DMS153 (cell line): ENCODE data around the gene ATP5F1A.

Source experiments
- DNase-seq: peaks from one replicate; lab custom pipeline; 2025; lab: John Stamatoyannopoulos, UW

Gene ATP5F1A

DNA sequence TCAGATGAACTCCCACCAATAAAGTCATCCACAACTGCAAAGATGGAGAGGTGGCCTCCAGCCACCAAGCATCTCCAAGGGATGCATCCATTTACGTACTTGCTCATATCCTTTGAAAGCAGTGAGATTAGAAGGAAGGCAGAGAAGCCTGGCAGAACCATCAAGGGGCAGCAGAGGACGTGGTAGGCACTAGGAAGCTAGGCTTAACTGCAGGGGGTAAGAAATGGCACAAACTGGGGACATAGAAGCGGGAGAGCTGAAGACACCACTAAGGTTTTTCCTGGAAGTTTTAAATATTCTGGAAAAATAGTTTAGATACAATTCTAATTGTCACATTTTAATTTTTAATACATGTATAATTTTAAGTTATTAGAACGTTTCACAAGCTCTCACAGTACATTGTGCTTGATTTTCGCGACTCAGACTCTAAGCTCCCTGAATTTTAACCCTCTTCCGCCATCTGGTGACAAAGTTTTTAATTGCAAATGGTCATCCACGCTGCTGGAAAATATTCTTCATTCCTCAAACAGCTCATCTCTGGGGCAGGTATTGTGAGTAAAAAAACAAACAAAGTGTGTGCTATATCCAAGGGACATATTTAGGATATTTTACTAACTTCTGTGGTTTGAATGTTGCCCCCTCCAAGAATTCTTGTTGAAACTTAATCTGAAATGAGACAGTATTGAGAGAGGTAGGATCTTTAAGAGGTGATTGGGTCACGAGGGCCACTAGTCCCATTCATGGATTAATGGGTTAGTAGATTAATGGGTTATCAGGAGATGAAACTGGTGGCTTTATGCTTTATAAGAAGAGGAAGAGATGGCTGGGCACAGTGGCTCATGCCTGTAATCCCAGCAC lies 24.4 kb downstream of the ATP5F1A start:
- peak; percentile 20 for DNase-seq

DNA sequence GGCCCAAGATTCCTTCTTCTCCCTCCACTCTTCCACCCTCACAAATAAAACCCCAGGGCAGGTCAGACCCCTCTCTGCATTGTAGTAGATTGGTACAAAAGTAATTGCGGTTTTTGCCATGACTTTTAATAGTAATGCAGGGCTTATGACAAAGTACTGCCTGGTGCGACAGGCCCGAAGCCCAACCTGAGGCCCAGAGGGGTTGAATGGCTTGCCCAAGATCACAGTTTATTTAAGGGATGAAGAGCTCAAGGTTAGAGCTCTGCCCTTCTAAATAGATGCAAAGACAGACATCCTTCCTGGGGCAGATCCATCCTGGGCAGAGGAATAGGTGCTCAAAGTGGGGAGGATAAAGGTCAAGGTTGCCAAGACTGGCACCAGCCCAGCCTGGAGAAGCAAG lies 25.1 kb downstream of the ATP5F1A start:
- DNase-seq: no peak

DNA sequence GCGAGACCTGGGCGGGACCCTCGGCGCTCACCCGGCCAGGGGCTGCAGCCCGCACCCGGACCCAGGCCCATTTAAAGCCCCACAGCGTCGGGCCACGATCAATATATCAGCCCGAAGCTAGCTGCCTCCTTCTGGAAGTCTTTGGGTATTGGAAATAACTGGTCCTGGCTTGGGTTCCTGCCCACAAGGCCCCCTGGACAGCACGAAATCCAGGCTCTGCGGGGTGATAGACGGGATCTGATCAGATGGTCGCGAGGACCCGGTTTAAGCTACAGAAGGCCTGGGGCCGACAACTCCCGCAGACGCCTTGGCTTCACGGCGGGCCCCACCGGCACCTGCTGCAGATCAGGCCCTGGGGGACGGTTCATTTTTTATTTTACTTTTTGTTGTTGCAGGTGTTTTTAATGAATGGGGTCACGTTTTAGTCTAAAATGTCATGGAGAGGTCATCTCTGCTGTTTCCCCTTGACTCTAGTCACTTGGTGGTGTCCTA lies 25.7 kb downstream of the ATP5F1A start:
- no peak for DNase-seq

DNA sequence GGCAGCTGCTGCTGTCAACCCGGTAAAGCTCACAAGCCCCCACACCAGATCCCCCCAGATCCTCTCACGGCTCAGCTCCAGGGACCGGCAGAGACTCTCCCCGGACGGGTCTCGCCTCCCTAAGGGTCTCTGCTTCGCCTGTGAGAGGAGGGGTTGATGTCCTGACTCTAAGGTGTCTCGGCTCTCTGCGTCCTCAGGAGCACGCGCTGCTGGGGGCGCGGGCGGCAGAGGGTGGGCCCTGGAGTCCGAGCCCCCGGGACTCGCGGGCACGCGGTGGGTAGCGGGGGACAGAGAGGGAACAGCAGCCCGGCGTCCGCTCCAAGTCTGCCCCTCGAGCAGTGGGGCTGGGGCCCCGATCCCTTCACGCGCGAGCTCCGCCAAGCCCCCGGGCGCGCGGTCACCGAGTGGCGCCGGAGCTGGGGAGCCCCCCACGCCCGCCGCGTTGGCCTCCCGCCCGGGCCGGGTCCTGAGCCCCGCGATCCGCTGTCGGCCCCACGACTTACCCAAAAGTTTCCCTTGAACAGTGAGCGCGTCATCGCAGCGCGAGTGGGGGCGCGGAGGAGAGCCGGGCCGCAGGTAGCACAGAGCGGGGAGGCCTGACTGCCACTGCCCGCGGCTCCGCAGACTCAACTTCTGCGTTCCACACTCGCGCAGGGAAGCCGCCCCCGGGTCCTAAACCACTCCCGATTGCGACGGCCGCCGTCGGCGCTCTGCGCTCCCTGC lies 26.3 kb downstream of the ATP5F1A start, which contains the start of gene PSTPIP2:
TSS of gene PSTPIP2 (minus strand) at position 608 of the 723 bp plus-strand sequence. CDS start at position 536, 72 bp downstream.
- DNase-seq: no peak

DNA sequence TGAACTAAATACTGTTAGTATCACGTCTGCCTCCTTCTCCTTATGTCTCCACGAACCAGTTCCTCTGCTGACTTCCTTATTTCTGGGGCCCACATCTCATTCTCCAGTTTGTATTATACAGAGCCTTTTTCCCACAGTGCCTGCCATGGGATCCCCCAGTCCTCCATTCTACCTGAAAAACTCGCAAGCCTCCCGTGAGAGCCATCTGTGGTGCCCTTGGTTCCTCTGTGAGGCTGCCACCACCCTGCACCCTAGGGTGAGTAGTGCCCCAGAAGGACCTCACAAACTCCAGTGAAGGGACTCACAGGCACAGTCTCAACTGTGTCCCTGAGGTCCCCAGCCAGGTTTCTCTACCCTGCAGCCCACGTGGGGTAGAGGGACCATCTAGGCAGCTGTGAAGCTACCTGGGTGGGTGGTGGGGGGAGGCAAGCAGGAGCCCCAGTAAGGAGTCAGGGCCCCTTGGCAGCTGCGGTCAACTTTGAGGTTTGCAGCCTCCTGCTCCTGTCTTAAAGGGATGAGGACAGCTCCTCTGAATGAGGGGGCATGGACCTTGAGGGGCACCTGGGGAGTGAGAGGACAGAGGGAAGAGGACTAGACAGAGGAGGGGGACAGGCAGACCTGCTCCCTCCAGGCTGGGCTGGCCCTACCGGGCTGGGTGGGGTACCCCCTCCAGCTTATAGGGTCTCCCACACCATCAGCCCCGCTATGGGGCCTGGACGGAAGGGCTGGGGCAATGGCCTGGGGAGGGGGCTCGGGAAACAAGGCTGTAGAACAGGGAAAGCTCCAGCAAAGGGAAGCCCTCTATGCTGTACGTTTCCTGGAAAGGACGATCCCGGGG lies 27.1 kb downstream of the ATP5F1A start:
- DNase-seq: no peak

DNA sequence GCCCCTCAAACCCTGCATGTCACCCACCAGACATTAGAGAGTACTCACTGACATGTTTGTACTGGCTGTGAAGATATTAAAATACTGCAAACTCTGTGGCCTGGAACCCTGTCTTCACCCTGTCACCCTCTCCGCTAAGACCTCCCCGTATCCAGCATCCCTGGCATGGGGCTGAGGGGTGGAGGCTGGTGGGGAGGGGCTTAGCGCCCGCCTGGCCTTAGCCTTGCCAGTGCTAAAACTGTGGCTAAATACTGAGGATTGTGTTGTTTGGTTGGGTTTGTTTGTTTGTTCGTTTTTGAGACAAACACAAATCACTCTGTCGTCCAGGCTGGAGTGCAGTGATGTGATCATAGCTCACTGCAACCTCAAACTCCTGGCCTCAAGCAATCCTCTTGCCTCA lies 27.9 kb downstream of the ATP5F1A start:
- no peak for DNase-seq

DNA sequence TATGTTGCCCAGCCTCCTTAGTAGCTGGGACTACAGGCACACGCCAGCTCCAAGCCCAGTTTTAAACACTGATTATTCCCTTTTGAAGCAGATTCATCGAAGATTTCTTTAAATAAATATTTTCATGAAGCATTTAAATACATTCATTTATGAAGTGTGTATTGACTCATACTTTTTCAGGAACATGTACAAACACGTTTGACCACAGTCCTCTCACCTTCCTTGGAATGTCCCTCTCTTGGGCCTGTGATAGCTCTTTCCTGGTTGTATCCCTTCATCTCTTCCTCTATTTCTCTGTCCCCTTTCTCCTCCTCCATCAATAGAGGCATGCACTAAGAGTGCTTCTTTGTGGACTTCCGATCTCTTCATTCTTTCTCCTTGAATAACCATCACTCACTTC lies 28.6 kb downstream of the ATP5F1A start:
- no peak for DNase-seq

DNA sequence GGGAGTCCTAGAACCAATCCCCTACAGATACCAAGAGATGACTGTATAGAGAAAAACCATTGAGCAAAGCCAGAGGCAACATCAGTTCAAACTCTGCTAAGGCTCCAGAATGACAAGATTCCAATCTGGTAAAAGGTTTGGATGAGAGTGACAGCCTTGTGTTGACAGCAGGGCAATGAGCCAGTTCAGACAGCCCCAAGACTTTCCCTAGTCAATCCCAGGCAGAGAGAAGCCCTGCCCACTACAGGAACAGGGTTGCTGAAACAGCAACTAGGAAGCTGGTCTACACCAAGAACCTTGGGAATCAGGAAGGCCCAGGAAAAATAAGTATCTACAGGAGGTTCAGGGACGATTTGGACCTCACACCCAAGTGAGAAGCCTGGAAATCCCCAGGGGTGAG lies 29.3 kb downstream of the ATP5F1A start:
- DNase-seq: no peak

DNA sequence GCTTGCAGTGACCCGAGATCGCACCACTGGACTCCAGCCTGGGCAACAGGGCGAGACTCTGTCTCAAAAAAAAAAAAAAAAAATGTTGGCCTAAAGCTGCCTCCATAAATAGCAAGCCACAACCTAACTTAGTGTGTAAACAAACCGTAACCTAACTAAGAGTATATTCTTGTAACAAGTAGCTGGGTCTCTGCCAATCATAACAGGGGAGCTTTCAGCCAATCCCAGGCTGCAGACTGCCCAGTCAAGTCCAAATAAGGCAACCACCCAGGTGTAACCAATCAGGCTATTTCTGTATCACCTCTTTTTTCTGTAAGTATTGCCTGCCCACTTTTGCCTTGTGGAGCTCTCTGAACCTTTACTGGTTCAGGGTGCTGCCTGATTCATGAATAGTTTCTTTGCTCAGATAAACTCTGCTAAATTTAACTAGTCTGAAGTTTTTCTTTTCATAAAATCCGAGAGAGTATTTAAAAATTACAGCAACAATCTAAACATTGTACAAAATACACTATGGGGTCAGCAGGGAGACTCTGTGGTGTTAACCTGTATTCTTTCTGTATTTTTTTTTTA lies 30.6 kb downstream of the ATP5F1A start:
- no peak for DNase-seq

DNA sequence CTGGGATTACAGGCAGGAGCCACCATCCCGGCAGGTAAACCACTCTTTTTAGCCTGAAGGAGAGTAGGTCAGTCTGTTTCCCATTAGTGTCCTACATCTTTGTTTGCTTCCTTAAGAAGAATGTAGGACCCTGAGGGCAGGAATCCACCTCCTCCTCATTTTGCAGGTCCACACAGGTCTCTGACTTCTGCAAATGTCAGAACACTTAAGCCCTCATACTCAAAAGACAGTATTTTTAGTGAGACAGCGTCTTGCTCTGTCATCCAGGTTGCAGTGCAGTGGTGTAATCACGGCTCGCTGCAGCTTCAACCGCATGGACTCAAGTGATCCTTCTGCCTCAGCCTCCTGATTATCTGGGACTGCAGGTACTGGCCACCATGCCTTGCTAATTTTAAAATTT lies 35.3 kb downstream of the ATP5F1A start:
- DNase-seq: no peak

DNA sequence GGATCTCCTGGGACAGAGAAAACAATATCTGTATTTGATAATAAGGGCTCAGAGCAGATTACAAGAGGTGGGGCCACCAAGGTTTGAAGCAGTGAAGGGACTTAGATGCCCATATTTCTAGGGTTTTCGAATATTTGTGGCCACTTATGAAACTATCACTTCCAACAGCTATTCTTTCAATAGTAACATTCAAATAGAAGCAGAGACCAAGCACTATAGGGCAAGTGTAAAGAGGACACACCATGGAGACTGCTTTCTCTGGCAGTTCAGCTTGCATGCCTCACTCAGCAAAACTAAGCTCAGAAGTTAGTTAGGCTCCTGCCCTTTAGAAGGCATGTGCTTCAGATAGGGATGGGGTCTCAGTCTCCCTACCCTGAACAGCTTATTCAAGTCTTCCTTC lies 36.3 kb downstream of the ATP5F1A start:
- no peak for DNase-seq

DNA sequence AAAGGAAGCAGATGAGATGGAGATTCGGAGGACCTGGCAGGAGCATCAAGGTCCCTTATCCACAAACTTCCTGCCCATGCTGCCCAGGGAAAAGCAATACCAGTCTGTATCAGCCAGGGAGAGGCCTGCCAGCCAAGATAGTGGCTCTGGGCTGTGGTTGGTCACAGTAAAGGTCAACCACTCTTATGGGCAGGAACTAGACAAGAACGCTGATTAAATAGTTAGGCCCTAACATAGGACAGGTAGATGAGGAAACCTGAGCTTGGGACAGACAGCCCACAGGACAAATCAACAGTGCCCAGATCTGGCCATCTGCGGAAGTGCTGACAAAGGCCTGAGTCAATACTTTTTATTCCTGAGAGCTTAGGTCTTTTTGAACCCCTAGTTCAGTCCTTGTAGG lies 36.7 kb downstream of the ATP5F1A start:
- no peak for DNase-seq

DNA sequence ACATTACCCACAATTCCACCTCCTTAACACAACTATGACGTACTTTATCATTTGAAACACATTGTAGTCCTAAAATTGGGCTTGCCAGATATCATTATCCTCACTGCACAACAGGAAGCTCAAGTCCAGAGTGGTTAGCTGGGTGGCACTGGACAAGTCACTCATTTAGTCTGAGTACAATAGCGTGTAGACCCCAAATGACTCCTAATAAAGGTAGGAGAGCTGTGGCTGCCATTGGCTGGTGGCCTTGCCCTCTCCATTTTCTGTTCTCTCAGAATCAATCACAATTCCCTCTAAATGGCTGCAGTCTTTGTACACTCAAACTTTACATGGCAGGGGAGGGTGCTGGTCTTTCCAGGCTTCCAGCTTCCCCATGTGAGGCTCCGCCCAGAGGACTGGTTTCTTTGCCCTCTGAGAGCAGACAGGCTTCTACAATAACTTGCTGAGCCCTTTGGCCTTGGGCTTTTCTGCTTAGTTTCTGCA lies 37.7 kb downstream of the ATP5F1A start:
- no peak for DNase-seq

DNA sequence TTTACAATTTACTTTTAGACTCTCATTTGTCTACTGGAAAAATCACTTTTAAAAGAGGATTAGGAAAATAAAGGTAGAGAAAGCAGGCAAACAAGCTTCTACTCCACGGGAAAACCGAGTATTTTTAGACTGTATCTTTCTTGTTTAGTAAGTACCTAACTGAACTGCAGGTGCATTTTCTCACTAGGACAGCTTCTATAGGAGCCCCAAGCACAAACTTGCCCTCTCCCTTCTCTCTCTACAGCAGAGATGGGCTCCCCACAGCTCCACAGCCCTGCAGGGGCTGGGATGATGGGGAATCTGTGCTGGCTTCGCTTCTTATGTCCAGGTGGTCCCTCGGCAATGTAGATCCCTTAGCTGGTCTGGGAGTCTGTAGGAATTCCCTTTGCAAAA lies 42.3 kb downstream of the ATP5F1A start:
- DNase-seq: no peak

DNA sequence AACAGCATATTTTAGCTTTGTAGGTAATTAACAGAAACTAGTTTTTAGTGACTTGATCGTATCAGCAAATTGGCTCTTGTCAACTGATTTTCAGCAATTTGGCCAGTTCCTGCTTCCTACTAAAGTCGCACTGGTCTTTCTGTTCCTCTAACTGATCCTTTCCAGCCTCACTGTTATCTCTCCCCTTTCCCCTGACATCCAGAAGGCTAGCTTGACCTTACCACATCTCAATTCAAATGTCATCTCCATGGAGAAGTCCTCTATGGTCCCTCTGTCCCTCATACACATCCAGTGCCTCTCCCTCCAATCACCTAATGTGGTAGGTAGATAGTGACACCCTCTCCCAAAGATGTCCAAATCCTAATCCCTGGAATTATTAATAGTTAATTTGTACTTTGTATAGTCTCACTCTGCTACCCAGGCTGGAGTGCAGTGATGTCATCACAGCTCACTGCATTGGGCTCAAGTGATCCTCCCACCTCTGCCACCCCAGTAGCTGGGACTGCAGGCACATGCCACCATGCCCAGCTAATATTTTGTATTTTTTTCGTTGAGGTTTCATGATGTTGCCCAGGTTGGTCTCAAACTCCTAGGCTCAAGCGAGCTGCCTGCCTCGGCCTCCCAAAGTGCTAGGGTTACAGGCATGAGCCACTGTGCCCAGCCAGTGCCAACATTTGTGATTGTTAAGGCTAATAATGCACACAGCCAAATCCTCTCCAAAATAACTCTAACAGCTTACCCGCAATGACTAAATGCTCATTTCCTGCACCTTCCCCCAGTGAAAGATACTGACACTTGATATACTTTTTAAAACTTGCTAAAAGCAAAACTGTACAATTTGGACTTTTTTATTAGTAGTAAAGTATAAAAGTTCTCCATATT lies 42.9 kb downstream of the ATP5F1A start:
- DNase-seq: no peak

DNA sequence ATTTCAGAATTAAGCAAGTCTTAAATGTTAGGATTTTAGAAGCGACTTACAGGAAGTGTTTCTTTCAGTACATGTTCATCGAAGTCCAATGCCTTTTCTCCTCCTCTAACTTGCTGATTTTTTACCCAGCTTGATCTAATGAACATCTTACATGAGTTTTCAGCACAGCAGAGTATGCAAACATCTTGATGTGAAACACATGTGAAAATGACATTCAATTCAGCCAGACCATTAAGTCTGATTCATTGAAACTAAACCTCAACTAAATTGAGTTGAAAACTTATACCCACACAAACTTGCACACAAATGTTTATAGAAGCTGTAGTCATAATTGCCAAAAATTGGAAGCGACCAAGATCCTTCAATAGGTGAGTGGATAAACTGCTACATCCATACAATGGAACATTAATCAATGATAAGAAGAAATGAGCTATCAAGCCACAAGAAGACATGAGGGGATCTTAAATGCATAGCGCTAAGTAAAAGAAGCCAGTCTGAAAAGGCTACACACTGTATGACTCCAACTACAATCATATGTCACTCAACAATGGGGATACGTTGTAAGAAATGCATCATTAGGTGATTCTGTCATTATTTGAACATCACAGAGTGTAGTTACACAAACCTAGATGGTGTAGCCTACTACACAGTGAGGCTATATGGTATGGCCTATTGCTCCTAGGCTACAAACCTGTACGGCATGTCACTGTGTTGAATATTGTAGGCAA lies 44.6 kb downstream of the ATP5F1A start:
- DNase-seq: no peak

DNA sequence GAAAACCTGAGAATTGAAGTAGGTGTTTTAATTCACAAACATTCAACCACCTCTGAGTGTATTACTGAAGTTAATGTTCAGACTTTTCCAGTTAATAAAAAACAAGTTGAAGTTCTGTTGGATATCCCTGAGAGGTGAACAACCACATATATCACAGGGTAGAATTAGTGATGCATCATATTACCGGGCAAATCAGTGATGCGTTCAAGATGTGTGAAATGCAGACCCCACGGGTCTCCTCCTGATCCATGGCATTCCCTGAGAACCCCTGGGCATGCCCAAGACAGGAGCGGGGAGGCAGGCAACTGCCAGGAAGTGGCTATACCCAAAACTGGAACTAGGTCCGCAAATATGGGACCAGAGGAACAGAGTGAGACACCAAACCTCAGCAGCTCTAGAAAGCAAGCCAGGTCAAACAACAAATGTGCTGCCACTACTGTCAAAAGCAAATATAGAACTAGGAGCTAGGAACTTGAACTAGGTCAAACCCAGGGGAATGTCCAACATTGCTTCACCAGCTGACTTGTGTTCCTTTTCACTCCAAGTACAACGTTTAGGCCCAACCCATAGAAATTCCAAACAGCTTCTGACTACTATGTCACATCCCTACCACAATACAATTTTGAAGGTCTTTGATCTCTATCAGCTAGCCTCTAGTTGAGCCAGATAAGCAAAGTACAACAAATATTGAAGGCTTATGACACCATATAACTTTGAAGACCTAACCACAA lies 46.2 kb downstream of the ATP5F1A start:
- no peak for DNase-seq

DNA sequence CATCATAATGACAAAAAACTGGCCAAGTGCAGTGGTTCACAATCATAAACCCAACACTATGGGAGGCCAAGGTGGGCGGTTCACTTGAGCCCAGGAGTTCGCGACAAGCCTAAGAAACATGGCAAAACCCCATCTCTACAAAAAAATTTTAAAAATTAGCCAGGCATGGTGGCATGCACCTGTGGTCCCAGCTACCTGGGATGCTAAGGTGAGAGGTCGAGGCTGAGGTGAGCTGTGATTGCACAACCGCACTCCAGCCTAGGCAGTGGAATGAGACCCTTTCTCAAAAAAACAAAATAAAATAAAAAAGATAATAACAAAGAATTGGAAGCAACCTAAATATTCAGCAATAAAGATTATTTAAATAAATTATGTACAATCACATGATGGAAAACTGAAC lies 47.8 kb downstream of the ATP5F1A start:
- DNase-seq: no peak

DNA sequence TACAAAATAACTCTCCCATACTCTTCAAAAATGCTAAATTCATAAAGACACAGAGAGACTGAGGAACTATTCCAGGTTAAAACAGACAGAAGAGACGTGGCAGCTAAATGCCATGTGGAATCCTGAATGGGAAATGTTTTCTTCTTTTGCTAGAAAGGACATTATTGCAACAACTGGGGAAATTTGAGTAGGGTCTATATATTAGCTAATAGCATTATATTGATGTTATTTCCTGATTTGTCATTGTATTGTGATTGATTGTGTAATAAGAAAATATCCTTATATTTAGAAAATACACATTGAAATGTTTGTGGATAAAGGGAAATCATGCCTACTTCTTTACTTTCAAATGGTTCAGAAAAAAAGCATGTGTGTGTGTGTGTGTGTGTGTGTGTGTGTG lies 49.5 kb downstream of the ATP5F1A start:
- no peak for DNase-seq
